ENCODE data around the gene PRKG1. TPM values are rescaled to one million over a fixed set of nuclear protein-coding genes. Genes with fewer than 3 reads are reported as not detected.

PRKG1 gene
- total RNA-seq, 1 experiment from 2014 or later = 10.4 TPM

DNA sequence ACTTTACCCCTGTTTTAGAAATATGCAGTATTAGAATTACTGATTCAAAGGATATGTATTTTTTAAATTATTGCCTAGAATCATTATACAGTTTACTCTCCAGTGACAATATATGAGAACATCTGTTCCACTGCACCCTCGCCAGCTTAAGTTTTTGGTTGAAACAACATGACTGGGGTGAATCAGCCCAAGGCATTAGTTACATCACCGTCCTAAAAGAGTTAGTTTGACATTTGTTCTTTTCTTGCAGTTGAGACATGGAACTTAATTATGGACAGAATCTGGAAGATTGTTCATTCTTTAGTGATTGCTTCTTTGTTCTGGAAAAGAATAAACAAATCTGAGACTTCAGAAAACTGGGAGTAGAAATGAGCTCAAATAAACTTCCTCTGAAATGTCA is 1072.5 kb downstream of the PRKG1 start:
- Histone ChIP-seq H2BK5ac (ENCODE audit: insufficient read length, low read length) (no peak overlapping the region), H3K27ac (ENCODE audit: insufficient read length, low read depth, low read length) (no peak overlapping the region), H3K23me2 (ENCODE audit: insufficient read length, low read depth, low read length, poor library complexity, severe bottlenecking) (no peaks in the 10 kb centered on the region), H4K91ac (ENCODE audit: insufficient read length, low read depth, low read length) (no peak overlapping the region), H2AK5ac (ENCODE audit: insufficient read length, low read length) (no peak overlapping the region), H2AFZ (ENCODE audit: low read length) (no peak overlapping the region), H2BK15ac (ENCODE audit: low read depth, low read length) (no peak overlapping the region), H3K18ac (ENCODE audit: insufficient read length, low read depth, low read length) (no peak overlapping the region), H3K4ac (ENCODE audit: low read depth, low read length) (no peak overlapping the region), H4K8ac (replicated peaks; ENCODE audit: insufficient read length, low read depth, low read length) (no peak overlapping the region), H3K9ac (ENCODE audit: extremely low read depth, insufficient read length, low read length) (no peak overlapping the region), H3K79me2 (ENCODE audit: insufficient read depth, low read length) (no peaks in the 10 kb centered on the region), H3K23ac (ENCODE audit: insufficient read length, low read depth, low read length) (no peak overlapping the region), H3K4me1 (ENCODE audit: insufficient read depth, low read length) (no peaks in the 10 kb centered on the region), H3K79me1 (ENCODE audit: insufficient read depth, low read depth, low read length, poor library complexity, severe bottlenecking) (no peaks in the 10 kb centered on the region), H3K9me3 (ENCODE audit: control insufficient read depth, low read depth, low read length) (no peaks in the 10 kb centered on the region), H3K4me2 (ENCODE audit: insufficient read depth, insufficient read length, low read length) (no peak overlapping the region), H3T11ph (ENCODE audit: low read length) (no peak overlapping the region), H3K14ac (ENCODE audit: insufficient read depth, low read length) (no peak overlapping the region), H4K20me1 (ENCODE audit: control insufficient read depth, insufficient read depth, insufficient read length) (no peaks in the 10 kb centered on the region), H3K27me3 (ENCODE audit: insufficient read depth, low read length) (no peaks in the 10 kb centered on the region), H2BK12ac (ENCODE audit: insufficient read length, low read depth, low read length) (no peak overlapping the region), H2BK120ac (ENCODE audit: low read depth, low read length, poor library complexity, severe bottlenecking) (no peak overlapping the region), H4K5ac (ENCODE audit: insufficient read length, low read depth, low read length) (no peak overlapping the region), H3K56ac (ENCODE audit: insufficient read length, low read depth, low read length) (no peak overlapping the region), H2BK20ac (ENCODE audit: low read depth, low read length, poor library complexity, severe bottlenecking) (no peak overlapping the region)
- peaks cover 0 to 5% of the 10 kb centered on the region in 2 experiments; a peak in 2 of 4 replicates for H3K4me1 Mint-ChIP-seq
- no peak for TF ChIP-seq CTCF (conservative IDR thresholded peaks at IDR 0.05)
- no peak for DNase-seq
- H3K4me3 Mint-ChIP-seq = no peak overlapping the region
- H3K27me3 Mint-ChIP-seq (ENCODE audit: low read depth) = no peaks in the 10 kb centered on the region
- H3K36me3 Mint-ChIP-seq (ENCODE audit: insufficient read depth in 1 of 3, low read depth in 3 of 3) = no peaks in the 10 kb centered on the region
- no peaks in the 10 kb centered on the region for H3K9me3 Mint-ChIP-seq
- no peak overlapping the region; a peak in 1 of 7 replicates for H3K27ac Mint-ChIP-seq
- WGBS (ENCODE audit: extremely low coverage, insufficient read length, low lambda C conversion rate) = no CpG with 5 or more reads among the region's 2 CpGs

All from H9 (cell line).